ENCODE measurements around the gene TMTC4.

Gene TMTC4

DNA sequence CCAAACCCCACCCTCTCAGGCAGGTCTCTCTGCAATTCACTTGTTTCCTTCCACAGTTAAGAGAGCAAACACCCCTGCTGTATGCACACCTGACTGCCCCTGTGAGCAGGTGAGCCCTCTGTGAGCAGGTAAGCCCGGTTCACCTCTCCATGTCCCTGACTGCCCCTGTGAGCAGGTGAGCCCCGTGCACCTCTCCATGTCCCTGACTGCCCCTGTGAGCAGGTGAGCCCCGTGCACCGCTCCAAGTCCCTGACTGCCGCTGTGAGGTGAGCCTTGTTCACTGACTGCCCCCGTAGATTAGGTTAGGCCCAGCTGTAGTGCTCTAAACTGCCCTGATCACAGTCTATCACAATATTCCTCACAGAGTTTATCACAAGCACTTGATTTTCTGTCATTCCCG is 29.2 kb downstream of the TMTC4 start:
- H3K36me3 ChIP-seq (ENCODE audit: control insufficient read depth in 4 of 4, insufficient read depth in 4 of 4, low read length in 3 of 4): peaks cover 6 to 46% (median 34%) of the 10 kb centered on the region in 4 experiments
- H3K27me3 ChIP-seq (replicated peaks in 2 of 5; ENCODE audit: control insufficient read depth in 4 of 5, insufficient read depth in 5 of 5, low read length in 4 of 5): no peaks in the 10 kb centered on the region
- no peaks in the 10 kb centered on the region for H3K9me3 ChIP-seq (ENCODE audit: control extremely low read depth in 1 of 5, control insufficient read depth in 4 of 5, insufficient read depth in 2 of 5, low read depth in 1 of 5, low read length in 4 of 5)
- WGBS (ENCODE audit: insufficient coverage): 98% methylated on average over 7 of the region's 7 CpGs
- POLR2A ChIA-PET: no interaction called here
- H3K4me1 ChIP-seq (ENCODE audit: control extremely low read depth in 1 of 4, control insufficient read depth in 4 of 4, insufficient read depth in 4 of 4, low read length in 3 of 4): no peaks in the 10 kb centered on the region
- CTCF ChIA-PET: interaction anchor here (0.7 to 1.2 kb wide), 2 partner anchors 24 to 97 kb away, joined by 3 read pairs; no protein-coding TSS in a partner anchor
- DNase-seq: no peak
- no peak overlapping the region for H3K27ac ChIP-seq (ENCODE audit: insufficient read depth in 1 of 2, low read depth in 1 of 2, low read length in 2 of 2, poor library complexity in 1 of 2, severe bottlenecking in 2 of 2)
- H3K4me3 ChIP-seq (ENCODE audit: control insufficient read depth in 1 of 7, extremely low read depth in 1 of 7, insufficient read depth in 4 of 7, low read depth in 2 of 7, low read length in 6 of 7): no peak overlapping the region

DNA sequence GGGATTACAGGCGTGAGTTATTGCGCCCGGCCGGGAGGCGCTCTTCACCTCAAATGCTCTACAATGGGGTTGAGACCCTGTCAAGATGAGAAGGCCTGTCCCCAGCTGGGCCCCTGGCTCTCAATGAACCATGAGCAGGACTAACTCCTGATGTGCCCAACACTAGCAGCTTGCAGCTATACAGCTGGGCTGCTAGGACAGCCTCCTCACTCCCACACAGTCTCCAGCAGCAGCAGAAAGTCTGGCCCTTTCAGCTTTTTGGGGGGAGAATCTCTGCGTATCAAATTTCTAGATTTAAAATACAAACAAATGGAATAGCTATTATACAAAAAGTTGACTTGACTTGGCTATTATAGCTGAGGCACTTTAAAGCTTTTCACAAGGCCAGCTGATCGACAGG is 30.2 kb downstream of the TMTC4 start:
- Histone ChIP-seq H3K9me3 (ENCODE audit: control extremely low read depth in 1 of 5, control insufficient read depth in 4 of 5, insufficient read depth in 2 of 5, low read depth in 1 of 5, low read length in 4 of 5) (no peaks in the 10 kb centered on the region), H3K4me3 (ENCODE audit: control insufficient read depth in 1 of 7, extremely low read depth in 1 of 7, insufficient read depth in 4 of 7, low read depth in 2 of 7, low read length in 6 of 7) (no peak overlapping the region), H3K4me1 (ENCODE audit: control extremely low read depth in 1 of 4, control insufficient read depth in 4 of 4, insufficient read depth in 4 of 4, low read length in 3 of 4) (no peaks in the 10 kb centered on the region), H3K36me3 (ENCODE audit: control insufficient read depth in 4 of 4, insufficient read depth in 4 of 4, low read length in 3 of 4) (peaks cover 6 to 42% (median 33%) of the 10 kb centered on the region in 4 experiments), H3K27me3 (replicated peaks in 2 of 5; ENCODE audit: control insufficient read depth in 4 of 5, insufficient read depth in 5 of 5, low read length in 4 of 5) (no peaks in the 10 kb centered on the region), H3K27ac (ENCODE audit: insufficient read depth in 1 of 2, low read depth in 1 of 2, low read length in 2 of 2, poor library complexity in 1 of 2, severe bottlenecking in 2 of 2) (no peak overlapping the region)
- no peak for DNase-seq
- WGBS (ENCODE audit: insufficient coverage): 100% methylated on average over 6 of the region's 7 CpGs
- CTCF ChIA-PET: interaction anchor here (0.7 to 1.6 kb wide), 2 partner anchors 32 to 72 kb away, joined by 4 read pairs; no protein-coding TSS in a partner anchor
- POLR2A ChIA-PET: interaction anchor here (0.7 kb wide), 1 partner anchor 234 kb away, joined by 3 read pairs; no protein-coding TSS in a partner anchor

DNA sequence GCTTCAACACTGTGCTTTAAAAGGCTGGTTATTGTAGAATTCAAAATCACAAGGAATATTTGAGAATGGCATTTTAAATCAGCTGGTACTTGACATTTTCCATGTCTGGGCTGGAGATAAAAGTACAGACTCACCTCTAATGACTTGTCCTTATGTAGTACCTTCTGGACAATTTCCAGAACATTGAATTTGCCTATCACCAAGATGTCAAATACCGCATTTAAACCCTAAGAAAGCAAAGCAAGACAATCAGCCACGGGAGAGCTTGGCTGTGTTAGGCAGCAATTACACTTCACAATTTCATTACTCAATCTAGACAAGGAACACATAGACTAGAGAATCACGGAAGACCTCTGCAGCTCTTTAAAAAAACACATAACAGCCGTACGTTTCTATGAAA is 36.8 kb downstream of the TMTC4 start:
- no peaks in the 10 kb centered on the region for H3K9me3 ChIP-seq (ENCODE audit: control extremely low read depth in 1 of 5, control insufficient read depth in 4 of 5, insufficient read depth in 2 of 5, low read depth in 1 of 5, low read length in 4 of 5)
- H3K27me3 ChIP-seq (replicated peaks in 2 of 5; ENCODE audit: control insufficient read depth in 4 of 5, insufficient read depth in 5 of 5, low read length in 4 of 5): no peaks in the 10 kb centered on the region
- peaks cover 29 to 82% (median 59%) of the 10 kb centered on the region in 4 experiments for H3K36me3 ChIP-seq (ENCODE audit: control insufficient read depth in 4 of 4, insufficient read depth in 4 of 4, low read length in 3 of 4)
- H3K27ac ChIP-seq (ENCODE audit: insufficient read depth in 1 of 2, low read depth in 1 of 2, low read length in 2 of 2, poor library complexity in 1 of 2, severe bottlenecking in 2 of 2): no peak overlapping the region
- ChIA-PET CTCF (interaction anchor here (0.8 to 1.3 kb wide), 4 partner anchors 11 to 65 kb away, joined by 3 read pairs; no protein-coding TSS in a partner anchor), POLR2A (no interaction called here)
- DNase-seq: no peak
- H3K4me3 ChIP-seq (ENCODE audit: control insufficient read depth in 1 of 7, extremely low read depth in 1 of 7, insufficient read depth in 4 of 7, low read depth in 2 of 7, low read length in 6 of 7): no peak overlapping the region
- no peaks in the 10 kb centered on the region for H3K4me1 ChIP-seq (ENCODE audit: control extremely low read depth in 1 of 4, control insufficient read depth in 4 of 4, insufficient read depth in 4 of 4, low read length in 3 of 4)
- WGBS (ENCODE audit: insufficient coverage): 83% methylated on average over 2 of the region's 5 CpGs

DNA sequence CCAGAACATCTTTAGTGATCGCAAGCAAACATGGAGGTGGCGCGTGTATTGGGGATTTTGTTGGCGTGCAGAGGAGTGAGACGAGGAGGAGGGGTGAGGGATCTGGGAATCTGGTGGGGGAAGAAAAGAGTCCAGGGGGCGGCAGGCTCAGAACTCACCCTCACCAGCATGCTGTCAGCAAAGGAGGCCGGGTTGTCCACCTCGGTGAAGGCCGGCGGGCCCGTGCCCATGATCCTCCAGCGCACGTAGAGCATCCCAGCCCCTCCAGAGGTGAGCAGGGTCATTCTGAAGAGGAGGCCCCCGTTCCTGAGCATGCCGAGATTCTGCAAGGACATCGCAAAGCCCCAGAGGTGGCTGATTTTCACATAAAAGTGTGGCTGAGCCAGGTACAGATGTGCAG is 37.2 kb downstream of the TMTC4 start:
- ChIA-PET CTCF (interaction anchor here (0.9 to 1.3 kb wide), 2 partner anchors 11 to 65 kb away, joined by 3 read pairs; no protein-coding TSS in a partner anchor), POLR2A (no interaction called here)
- H3K27me3 ChIP-seq (replicated peaks in 2 of 5; ENCODE audit: control insufficient read depth in 4 of 5, insufficient read depth in 5 of 5, low read length in 4 of 5): no peaks in the 10 kb centered on the region
- peaks cover 29 to 80% (median 56%) of the 10 kb centered on the region in 4 experiments for H3K36me3 ChIP-seq (ENCODE audit: control insufficient read depth in 4 of 4, insufficient read depth in 4 of 4, low read length in 3 of 4)
- no peak overlapping the region for H3K4me3 ChIP-seq (ENCODE audit: control insufficient read depth in 1 of 7, extremely low read depth in 1 of 7, insufficient read depth in 4 of 7, low read depth in 2 of 7, low read length in 6 of 7)
- no peaks in the 10 kb centered on the region for H3K9me3 ChIP-seq (ENCODE audit: control extremely low read depth in 1 of 5, control insufficient read depth in 4 of 5, insufficient read depth in 2 of 5, low read depth in 1 of 5, low read length in 4 of 5)
- H3K4me1 ChIP-seq (ENCODE audit: control extremely low read depth in 1 of 4, control insufficient read depth in 4 of 4, insufficient read depth in 4 of 4, low read length in 3 of 4): no peaks in the 10 kb centered on the region
- WGBS (ENCODE audit: insufficient coverage): 96% methylated on average over 14 of the region's 16 CpGs
- no peak overlapping the region for H3K27ac ChIP-seq (ENCODE audit: insufficient read depth in 1 of 2, low read depth in 1 of 2, low read length in 2 of 2, poor library complexity in 1 of 2, severe bottlenecking in 2 of 2)
- no peak for DNase-seq

DNA sequence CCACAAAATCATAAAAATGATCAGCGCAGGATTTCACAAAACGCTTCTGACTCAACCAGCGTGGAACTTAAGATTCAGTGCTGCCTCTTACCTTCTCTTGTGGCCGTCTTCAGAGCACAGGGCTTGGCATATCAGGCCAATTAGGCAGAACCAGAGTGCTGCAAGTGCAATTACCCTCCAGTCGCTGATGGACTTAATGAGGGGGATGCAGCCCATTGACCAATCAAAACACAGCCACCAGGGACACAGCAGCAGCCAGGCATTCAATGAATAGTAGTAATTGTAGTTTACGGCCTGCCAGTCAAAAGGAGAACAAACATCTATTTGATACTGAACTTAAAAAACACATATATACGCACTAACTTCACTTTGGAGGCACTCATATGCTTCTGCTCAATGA is 38.2 kb downstream of the TMTC4 start:
- 100% methylated on average over 4 of the region's 7 CpGs for WGBS (ENCODE audit: insufficient coverage)
- no peaks in the 10 kb centered on the region for H3K27me3 ChIP-seq (replicated peaks in 2 of 5; ENCODE audit: control insufficient read depth in 4 of 5, insufficient read depth in 5 of 5, low read length in 4 of 5)
- ChIA-PET POLR2A (no interaction called here), CTCF (no interaction called here)
- DNase-seq: no peak
- no peak overlapping the region for H3K4me3 ChIP-seq (ENCODE audit: control insufficient read depth in 1 of 7, extremely low read depth in 1 of 7, insufficient read depth in 4 of 7, low read depth in 2 of 7, low read length in 6 of 7)
- H3K4me1 ChIP-seq (ENCODE audit: control extremely low read depth in 1 of 4, control insufficient read depth in 4 of 4, insufficient read depth in 4 of 4, low read length in 3 of 4): no peaks in the 10 kb centered on the region
- H3K27ac ChIP-seq (ENCODE audit: insufficient read depth in 1 of 2, low read depth in 1 of 2, low read length in 2 of 2, poor library complexity in 1 of 2, severe bottlenecking in 2 of 2): no peak overlapping the region
- peaks cover 27 to 73% (median 49%) of the 10 kb centered on the region in 4 experiments for H3K36me3 ChIP-seq (ENCODE audit: control insufficient read depth in 4 of 4, insufficient read depth in 4 of 4, low read length in 3 of 4)
- no peaks in the 10 kb centered on the region for H3K9me3 ChIP-seq (ENCODE audit: control extremely low read depth in 1 of 5, control insufficient read depth in 4 of 5, insufficient read depth in 2 of 5, low read depth in 1 of 5, low read length in 4 of 5)

DNA sequence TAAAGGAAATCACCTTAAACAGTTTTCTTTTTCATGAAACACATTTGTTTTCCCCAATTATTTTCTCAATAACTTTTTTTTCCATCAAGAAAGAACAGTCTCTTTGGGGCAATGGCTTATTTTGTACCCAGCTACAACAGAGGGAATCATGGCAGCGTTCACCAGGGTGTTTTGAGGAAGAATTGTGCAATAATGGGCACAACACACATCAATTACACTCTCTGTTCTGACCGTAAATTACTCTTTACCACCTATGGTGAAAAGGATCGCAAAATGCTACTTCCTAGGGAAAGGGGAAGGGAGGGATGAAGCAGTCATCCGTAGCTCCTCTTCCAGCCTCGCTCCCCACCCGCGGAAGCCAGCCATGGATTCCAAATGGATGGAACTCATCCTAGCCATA is 38.6 kb downstream of the TMTC4 start:
- ChIA-PET CTCF (no interaction called here), POLR2A (no interaction called here)
- Histone ChIP-seq H3K27ac (ENCODE audit: insufficient read depth in 1 of 2, low read depth in 1 of 2, low read length in 2 of 2, poor library complexity in 1 of 2, severe bottlenecking in 2 of 2) (no peak overlapping the region), H3K4me3 (ENCODE audit: control insufficient read depth in 1 of 7, extremely low read depth in 1 of 7, insufficient read depth in 4 of 7, low read depth in 2 of 7, low read length in 6 of 7) (no peak overlapping the region), H3K9me3 (ENCODE audit: control extremely low read depth in 1 of 5, control insufficient read depth in 4 of 5, insufficient read depth in 2 of 5, low read depth in 1 of 5, low read length in 4 of 5) (no peaks in the 10 kb centered on the region), H3K27me3 (replicated peaks in 2 of 5; ENCODE audit: control insufficient read depth in 4 of 5, insufficient read depth in 5 of 5, low read length in 4 of 5) (no peaks in the 10 kb centered on the region), H3K36me3 (ENCODE audit: control insufficient read depth in 4 of 4, insufficient read depth in 4 of 4, low read length in 3 of 4) (peaks cover 25 to 71% (median 45%) of the 10 kb centered on the region in 4 experiments), H3K4me1 (ENCODE audit: control extremely low read depth in 1 of 4, control insufficient read depth in 4 of 4, insufficient read depth in 4 of 4, low read length in 3 of 4) (no peaks in the 10 kb centered on the region)
- 97% methylated on average over 5 of the region's 7 CpGs for WGBS (ENCODE audit: insufficient coverage)
- DNase-seq: no peak

DNA sequence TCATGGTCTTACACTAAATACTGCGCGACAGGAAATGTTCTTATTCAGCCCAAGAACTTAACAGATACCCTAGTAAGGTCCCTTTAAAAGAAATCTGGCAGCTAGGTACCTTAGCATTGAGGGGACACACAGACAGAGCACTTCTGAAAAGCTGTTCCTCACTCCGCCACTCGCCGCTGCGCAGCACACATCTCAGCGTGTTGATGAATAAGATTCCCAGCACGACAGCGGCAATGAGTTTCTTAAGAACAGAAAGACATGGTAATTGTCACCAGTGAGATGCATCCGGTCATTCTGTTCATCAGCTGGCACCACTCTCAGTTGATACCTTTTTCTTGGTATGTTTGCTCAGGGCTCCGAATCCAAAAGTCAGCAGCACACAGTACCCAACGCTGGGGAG is 39.9 kb downstream of the TMTC4 start:
- ChIA-PET CTCF (interaction anchor here (1.6 kb wide), 1 partner anchor 12 kb away, joined by 4 read pairs; no protein-coding TSS in a partner anchor), POLR2A (no interaction called here)
- H3K4me3 ChIP-seq (ENCODE audit: control insufficient read depth in 1 of 7, extremely low read depth in 1 of 7, insufficient read depth in 4 of 7, low read depth in 2 of 7, low read length in 6 of 7): no peak overlapping the region
- no peaks in the 10 kb centered on the region for H3K9me3 ChIP-seq (ENCODE audit: control extremely low read depth in 1 of 5, control insufficient read depth in 4 of 5, insufficient read depth in 2 of 5, low read depth in 1 of 5, low read length in 4 of 5)
- WGBS (ENCODE audit: insufficient coverage): 97% methylated on average over 11 of the region's 12 CpGs
- H3K36me3 ChIP-seq (ENCODE audit: control insufficient read depth in 4 of 4, insufficient read depth in 4 of 4, low read length in 3 of 4): peaks cover 27 to 75% (median 49%) of the 10 kb centered on the region in 4 experiments
- H3K4me1 ChIP-seq (ENCODE audit: control extremely low read depth in 1 of 4, control insufficient read depth in 4 of 4, insufficient read depth in 4 of 4, low read length in 3 of 4): no peaks in the 10 kb centered on the region
- no peak for DNase-seq
- no peak overlapping the region for H3K27ac ChIP-seq (ENCODE audit: insufficient read depth in 1 of 2, low read depth in 1 of 2, low read length in 2 of 2, poor library complexity in 1 of 2, severe bottlenecking in 2 of 2)
- no peaks in the 10 kb centered on the region for H3K27me3 ChIP-seq (replicated peaks in 2 of 5; ENCODE audit: control insufficient read depth in 4 of 5, insufficient read depth in 5 of 5, low read length in 4 of 5)

Measured in common myeloid progenitor, CD34-positive (primary cell).